ENCODE results near the gene PAQR8. TPM values are rescaled to one million over a fixed set of nuclear protein-coding genes. Genes with fewer than 3 reads are reported as not detected.

The PAQR8 gene
- total RNA-seq, 1 experiment from 2014 or later: 3.6 TPM

- no peaks in the 10 kb centered on the region for H3K27me3 ChIP-seq (ENCODE audit: control insufficient read depth, insufficient read depth, low read length)
- CTCF ChIA-PET: no interaction called here
- intact Hi-C loops (cut with micrococcal nuclease; ENCODE audit: unreplicated experiment) (no loop called here), in situ Hi-C loops (cut with HindIII; ENCODE audit: low pct_unique_long_range_greater_than_20kb, low sequenced_read_pairs) (no loop called here)
- DNase-seq (ENCODE audit: low read depth, low spot score) (no peak), ATAC-seq (no peak)
- no peaks in the 10 kb centered on the region for H3K9me3 ChIP-seq (ENCODE audit: control insufficient read depth, insufficient read depth, low read depth, low read length)
- H3K4me3 ChIP-seq (ENCODE audit: low read depth in 2 of 2, low read length in 2 of 2): no peak overlapping the region
- H3K4me1 ChIP-seq (ENCODE audit: control insufficient read depth, insufficient read depth, low read length): peaks cover 6% of the 10 kb centered on the region; the same call in 1 of the 2 replicates
- H3K27ac ChIP-seq (ENCODE audit: low read length): no peak overlapping the region
- TF ChIP-seq POLR2AphosphoS5 (IDR thresholded peaks at IDR 0.05; ENCODE audit: low read depth, low read length): no peak
- TF ChIP-seq, protein P1, sequence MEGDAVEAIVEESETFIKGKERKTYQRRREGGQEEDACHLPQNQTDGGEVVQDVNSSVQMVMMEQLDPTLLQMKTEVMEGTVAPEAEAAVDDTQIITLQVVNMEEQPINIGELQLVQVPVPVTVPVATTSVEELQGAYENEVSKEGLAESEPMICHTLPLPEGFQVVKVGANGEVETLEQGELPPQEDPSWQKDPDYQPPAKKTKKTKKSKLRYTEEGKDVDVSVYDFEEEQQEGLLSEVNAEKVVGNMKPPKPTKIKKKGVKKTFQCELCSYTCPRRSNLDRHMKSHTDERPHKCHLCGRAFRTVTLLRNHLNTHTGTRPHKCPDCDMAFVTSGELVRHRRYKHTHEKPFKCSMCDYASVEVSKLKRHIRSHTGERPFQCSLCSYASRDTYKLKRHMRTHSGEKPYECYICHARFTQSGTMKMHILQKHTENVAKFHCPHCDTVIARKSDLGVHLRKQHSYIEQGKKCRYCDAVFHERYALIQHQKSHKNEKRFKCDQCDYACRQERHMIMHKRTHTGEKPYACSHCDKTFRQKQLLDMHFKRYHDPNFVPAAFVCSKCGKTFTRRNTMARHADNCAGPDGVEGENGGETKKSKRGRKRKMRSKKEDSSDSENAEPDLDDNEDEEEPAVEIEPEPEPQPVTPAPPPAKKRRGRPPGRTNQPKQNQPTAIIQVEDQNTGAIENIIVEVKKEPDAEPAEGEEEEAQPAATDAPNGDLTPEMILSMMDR (IDR thresholded peaks at IDR 0.05): no peak
- TF ChIP-seq SIN3A (IDR thresholded peaks at IDR 0.05; ENCODE audit: borderline replicate concordance, insufficient read depth, low read depth, low read length): no peak
- POLR2A ChIA-PET: interaction anchor here (0.8 kb wide), 1 partner anchor 14 kb away, joined by 3 read pairs; no protein-coding TSS in a partner anchor
- BruUV-seq (replicated peaks): no TSS peak
- H3K36me3 ChIP-seq (ENCODE audit: control insufficient read depth, insufficient read depth, low read length): no peaks in the 10 kb centered on the region
Observed at GRCh38 chr6:52341561-52342260, 20.2 kb upstream of the PAQR8 start.

DNA sequence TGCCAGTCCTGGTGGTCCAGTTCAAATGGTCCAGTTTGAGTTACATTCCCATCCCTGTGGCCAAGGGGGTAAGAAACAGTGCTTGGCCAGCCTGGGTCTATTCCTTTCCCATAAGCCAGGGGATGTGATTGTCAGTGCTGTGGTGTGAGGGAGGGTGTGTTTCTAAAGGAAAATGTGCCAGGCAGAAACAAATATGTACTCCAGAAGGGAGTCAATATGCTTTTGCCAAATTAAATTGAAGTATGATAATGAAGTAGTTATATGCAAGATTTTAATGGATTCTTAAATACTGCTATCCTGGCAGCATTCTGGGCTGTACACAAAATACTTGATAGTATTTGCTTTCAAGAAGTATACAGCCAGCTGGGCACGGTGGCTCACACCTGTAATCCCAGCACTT, 16.6 kb upstream of the PAQR8 start:
- POLR2A ChIA-PET: no interaction called here
- H3K36me3 ChIP-seq (ENCODE audit: control insufficient read depth, insufficient read depth, low read length): no peaks in the 10 kb centered on the region
- H3K4me1 ChIP-seq (ENCODE audit: control insufficient read depth, insufficient read depth, low read length): peaks cover 3% of the 10 kb centered on the region; the same call in 1 of the 2 replicates
- in situ Hi-C loops (cut with HindIII; ENCODE audit: low pct_unique_long_range_greater_than_20kb, low sequenced_read_pairs): no loop called here
- DNase-seq (ENCODE audit: low read depth, low spot score) (no peak), ATAC-seq (no peak)
- H3K4me3 ChIP-seq (ENCODE audit: low read depth in 2 of 2, low read length in 2 of 2): no peak overlapping the region
- no peak overlapping the region for H3K27ac ChIP-seq (ENCODE audit: low read length)
- no peaks in the 10 kb centered on the region for H3K9me3 ChIP-seq (ENCODE audit: control insufficient read depth, insufficient read depth, low read depth, low read length)
- no peaks in the 10 kb centered on the region for H3K27me3 ChIP-seq (ENCODE audit: control insufficient read depth, insufficient read depth, low read length)
- CTCF ChIA-PET: no interaction called here
- no TSS peak for BruUV-seq (replicated peaks)
- intact Hi-C loops (cut with micrococcal nuclease; ENCODE audit: unreplicated experiment): no loop called here
- TF ChIP-seq SIN3A (IDR thresholded peaks at IDR 0.05; ENCODE audit: borderline replicate concordance, insufficient read depth, low read depth, low read length) (no peak), POLR2AphosphoS5 (IDR thresholded peaks at IDR 0.05; ENCODE audit: low read depth, low read length) (no peak), TCF7L2 (IDR thresholded peaks at IDR 0.05; ENCODE audit: low read depth, low read length) (no peak)
- TF ChIP-seq, protein P1 (IDR thresholded peaks at IDR 0.05): no peak
- TF ChIP-seq, protein P2, sequence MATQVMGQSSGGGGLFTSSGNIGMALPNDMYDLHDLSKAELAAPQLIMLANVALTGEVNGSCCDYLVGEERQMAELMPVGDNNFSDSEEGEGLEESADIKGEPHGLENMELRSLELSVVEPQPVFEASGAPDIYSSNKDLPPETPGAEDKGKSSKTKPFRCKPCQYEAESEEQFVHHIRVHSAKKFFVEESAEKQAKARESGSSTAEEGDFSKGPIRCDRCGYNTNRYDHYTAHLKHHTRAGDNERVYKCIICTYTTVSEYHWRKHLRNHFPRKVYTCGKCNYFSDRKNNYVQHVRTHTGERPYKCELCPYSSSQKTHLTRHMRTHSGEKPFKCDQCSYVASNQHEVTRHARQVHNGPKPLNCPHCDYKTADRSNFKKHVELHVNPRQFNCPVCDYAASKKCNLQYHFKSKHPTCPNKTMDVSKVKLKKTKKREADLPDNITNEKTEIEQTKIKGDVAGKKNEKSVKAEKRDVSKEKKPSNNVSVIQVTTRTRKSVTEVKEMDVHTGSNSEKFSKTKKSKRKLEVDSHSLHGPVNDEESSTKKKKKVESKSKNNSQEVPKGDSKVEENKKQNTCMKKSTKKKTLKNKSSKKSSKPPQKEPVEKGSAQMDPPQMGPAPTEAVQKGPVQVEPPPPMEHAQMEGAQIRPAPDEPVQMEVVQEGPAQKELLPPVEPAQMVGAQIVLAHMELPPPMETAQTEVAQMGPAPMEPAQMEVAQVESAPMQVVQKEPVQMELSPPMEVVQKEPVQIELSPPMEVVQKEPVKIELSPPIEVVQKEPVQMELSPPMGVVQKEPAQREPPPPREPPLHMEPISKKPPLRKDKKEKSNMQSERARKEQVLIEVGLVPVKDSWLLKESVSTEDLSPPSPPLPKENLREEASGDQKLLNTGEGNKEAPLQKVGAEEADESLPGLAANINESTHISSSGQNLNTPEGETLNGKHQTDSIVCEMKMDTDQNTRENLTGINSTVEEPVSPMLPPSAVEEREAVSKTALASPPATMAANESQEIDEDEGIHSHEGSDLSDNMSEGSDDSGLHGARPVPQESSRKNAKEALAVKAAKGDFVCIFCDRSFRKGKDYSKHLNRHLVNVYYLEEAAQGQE (IDR thresholded peaks at IDR 0.05; ENCODE audit: insufficient read depth in 1 of 2, low read depth in 2 of 2, low read length in 1 of 2): no peak

All from Panc1 (cell line).